ENCODE data around the gene INKA2. TPM values are rescaled to one million over a fixed set of nuclear protein-coding genes. Genes with fewer than 3 reads are reported as not detected.

INKA2 gene
- polyA plus RNA-seq, 6 donors from 2014 or later, result 0.28 to 0.86 (median 0.40) TPM; not detected in 1

DNA sequence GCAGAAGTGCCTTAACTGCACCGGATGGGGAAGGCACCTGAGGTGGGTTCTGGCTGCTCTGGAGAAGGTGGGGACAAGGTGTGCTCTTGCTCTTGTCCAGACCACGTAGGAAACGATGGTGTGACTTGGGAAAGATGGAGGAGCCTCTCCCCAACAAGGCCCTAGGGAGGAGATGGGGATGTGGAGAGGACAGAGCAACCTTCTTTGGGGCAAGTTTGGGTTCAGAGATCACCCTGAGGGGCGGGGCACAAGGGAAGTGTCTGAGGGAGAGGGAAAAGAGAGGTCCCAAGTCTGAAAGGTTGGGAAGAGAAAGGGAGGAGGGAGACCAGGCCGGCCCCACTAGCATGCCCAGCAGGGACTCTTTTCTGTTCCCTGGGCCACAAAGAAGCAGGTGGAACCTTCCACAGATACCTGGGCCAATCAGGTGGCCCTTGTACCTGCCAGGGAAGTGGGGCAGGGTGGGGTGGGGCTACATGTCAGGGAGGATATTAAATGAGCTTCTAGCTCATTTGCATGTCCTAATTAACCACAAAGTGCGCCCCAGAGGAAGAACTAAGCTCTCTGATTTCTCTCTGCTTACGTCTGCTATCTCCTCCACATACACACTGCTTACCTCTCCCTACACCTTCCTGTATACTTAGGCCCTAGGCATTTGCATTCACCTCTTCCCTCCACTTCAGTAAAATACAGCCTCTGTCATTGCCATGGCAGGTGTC lies 15.9 kb downstream of the INKA2 start:
- Mint-ChIP-seq H3K4me1 (peaks cover 21 to 36% (median 24%) of the 10 kb centered on the region in 3 donors), H3K36me3 (no peaks in the 10 kb centered on the region), H3K27me3 (no peaks in the 10 kb centered on the region), H3K9me3 (no peaks in the 10 kb centered on the region), H3K4me3 (no peak overlapping the region), H3K27ac (peak overlapping the region; percentile 67 to 94 (median 90))
- ATAC-seq (ENCODE audit: low read depth in 2 of 2) (peak; percentile 92 to 96), DNase-seq (peak; percentile 47)

DNA sequence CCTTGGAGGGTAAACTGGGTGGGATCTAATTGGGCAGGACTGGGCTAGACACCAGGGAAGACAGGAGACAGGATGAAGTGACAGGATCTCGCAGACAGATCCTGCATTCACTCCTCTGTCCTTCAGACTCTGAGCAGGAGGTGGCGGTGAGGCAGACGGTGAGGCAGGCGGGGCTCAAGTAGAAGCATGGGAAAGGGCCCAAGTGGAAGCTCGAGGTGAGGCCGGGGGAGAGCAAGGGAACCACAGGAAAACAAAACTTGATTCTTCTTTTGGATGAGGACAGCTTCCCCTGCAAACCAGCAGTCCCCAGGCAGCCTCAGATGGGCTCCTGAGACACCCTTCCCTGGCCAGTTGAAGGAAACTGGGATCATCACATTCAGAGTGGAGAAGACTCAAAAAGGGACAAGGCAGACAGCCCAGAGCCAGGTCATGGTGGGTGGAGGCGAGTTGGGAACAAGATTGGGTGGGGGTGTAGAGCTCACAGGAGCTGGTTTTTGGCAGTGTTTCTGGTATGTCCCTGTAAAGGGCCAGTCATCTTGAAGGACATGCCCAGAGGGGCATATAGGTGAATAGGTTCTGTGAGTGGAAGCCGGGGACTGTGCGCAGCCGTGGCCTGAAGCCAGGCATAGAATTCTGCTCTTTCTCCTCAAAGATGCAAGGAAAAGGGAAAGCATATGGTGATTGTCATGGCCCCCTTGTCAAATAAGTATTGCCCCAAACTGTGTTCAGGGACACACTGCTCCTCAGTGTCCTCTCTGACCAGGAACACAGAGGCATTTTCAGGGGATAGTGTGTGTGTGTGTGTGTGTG lies 18.0 kb downstream of the INKA2 start:
- DNase-seq, result no peak
- H3K9me3 Mint-ChIP-seq, result no peaks in the 10 kb centered on the region
- peaks cover 21 to 36% (median 24%) of the 10 kb centered on the region in 3 donors for H3K4me1 Mint-ChIP-seq
- no peaks in the 10 kb centered on the region for H3K36me3 Mint-ChIP-seq
- no peak for ATAC-seq (ENCODE audit: low read depth in 2 of 2)
- H3K4me3 Mint-ChIP-seq, result peak overlapping the region in 1 of 8 donors; percentile 7
- H3K27me3 Mint-ChIP-seq, result no peaks in the 10 kb centered on the region
- peak overlapping the region; percentile 8 to 94 (median 62) for H3K27ac Mint-ChIP-seq

DNA sequence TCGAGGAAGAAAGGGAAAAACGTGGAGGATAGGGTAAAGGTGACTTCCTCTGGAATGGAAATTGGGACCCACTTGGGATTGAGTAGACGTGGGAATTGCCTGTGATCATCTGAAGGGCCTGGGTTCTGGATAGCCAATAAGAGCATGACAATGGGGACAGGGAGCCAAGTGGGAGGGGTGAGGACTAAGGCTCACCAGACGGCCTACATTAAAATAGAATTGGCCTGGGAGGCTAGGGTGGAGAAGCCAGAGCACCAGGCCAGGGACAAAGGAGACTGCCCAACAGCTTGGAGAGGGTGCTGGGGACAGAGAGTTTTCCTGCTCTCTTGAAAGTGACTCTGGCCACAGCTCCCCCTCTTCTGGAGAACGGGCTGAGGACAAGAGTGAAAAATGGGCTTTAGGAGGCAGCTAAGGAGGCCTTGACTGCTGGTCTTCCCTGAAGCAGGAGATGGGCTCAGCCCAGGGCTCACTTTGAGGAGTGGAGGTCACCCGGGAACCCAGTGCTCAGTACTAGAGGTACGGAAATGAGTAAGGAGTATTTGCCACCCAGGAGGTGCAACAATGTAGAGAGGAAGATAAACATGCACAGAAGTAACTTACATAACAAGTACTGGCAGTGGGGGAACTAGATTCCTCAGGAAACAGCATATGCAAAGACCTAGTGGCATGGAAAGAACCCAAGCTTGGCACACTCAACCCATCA lies 18.8 kb downstream of the INKA2 start:
- DNase-seq (no peak), ATAC-seq (ENCODE audit: low read depth in 2 of 2) (no peak)
- Mint-ChIP-seq H3K27ac (peak overlapping the region; percentile 8 to 82 (median 52)), H3K36me3 (no peaks in the 10 kb centered on the region), H3K4me3 (no peak overlapping the region), H3K9me3 (no peaks in the 10 kb centered on the region), H3K4me1 (peaks cover 21 to 36% (median 24%) of the 10 kb centered on the region in 3 donors), H3K27me3 (no peaks in the 10 kb centered on the region)

DNA sequence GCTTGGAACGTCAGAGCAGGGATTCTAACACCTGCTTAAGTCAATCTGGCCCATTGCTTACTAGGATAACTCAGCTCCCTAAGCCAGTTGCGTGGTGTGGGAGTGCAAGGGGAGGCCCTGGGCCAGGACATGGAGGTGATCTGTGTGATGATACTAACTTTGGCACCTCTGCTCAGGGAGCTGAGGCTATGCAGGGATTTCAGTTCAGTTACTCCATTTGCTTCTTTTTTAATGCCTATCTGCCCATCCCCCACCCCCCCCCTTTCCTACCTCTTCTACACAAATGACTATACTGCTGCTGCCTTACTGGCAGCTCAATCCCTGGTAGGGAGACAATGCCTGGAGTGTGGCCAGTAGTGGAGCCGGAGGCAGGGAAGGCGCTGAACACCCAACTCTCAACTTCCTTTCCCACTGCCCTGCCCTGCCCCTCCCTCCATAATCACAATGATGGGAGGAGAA lies 19.5 kb downstream of the INKA2 start:
- DNase-seq (no peak), ATAC-seq (ENCODE audit: low read depth in 2 of 2) (no peak)
- no peaks in the 10 kb centered on the region for H3K27me3 Mint-ChIP-seq
- no peaks in the 10 kb centered on the region for H3K36me3 Mint-ChIP-seq
- peak overlapping the region in 1 of 8 donors; percentile 31 for H3K4me3 Mint-ChIP-seq
- H3K4me1 Mint-ChIP-seq, result peaks cover 21 to 30% (median 29%) of the 10 kb centered on the region in 3 donors
- H3K9me3 Mint-ChIP-seq, result no peaks in the 10 kb centered on the region
- H3K27ac Mint-ChIP-seq, result peak overlapping the region in 2 of 6 donors; percentile 2 to 48

DNA sequence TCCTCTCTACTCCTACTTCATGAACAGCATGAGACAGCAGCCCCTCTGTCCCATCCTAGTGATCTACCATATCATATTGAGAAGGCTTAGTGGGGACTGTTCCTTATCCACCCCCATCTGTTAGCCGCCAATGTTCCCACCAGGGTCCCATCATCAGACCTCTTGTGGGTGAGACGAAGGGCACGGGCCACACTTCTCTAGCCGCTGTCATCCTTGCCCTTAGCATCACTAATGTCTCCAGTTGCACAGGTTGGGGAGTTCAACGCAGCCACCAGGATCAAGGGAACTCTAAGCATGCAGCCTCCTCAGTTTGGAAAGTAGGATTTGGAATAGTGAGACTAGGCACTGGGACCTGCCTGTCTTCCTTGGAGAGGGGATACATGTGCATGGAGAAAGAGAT lies 20.1 kb downstream of the INKA2 start:
- no peaks in the 10 kb centered on the region for H3K36me3 Mint-ChIP-seq
- H3K4me1 Mint-ChIP-seq, result peaks cover 19 to 27% (median 25%) of the 10 kb centered on the region in 3 donors
- H3K4me3 Mint-ChIP-seq, result peak overlapping the region in 1 of 8 donors; percentile 12
- H3K27me3 Mint-ChIP-seq, result no peaks in the 10 kb centered on the region
- no peak for DNase-seq
- ATAC-seq (ENCODE audit: low read depth in 2 of 2), result no peak
- H3K27ac Mint-ChIP-seq, result peak overlapping the region in 3 of 6 donors; percentile 40 to 91 (median 90)
- no peaks in the 10 kb centered on the region for H3K9me3 Mint-ChIP-seq

DNA sequence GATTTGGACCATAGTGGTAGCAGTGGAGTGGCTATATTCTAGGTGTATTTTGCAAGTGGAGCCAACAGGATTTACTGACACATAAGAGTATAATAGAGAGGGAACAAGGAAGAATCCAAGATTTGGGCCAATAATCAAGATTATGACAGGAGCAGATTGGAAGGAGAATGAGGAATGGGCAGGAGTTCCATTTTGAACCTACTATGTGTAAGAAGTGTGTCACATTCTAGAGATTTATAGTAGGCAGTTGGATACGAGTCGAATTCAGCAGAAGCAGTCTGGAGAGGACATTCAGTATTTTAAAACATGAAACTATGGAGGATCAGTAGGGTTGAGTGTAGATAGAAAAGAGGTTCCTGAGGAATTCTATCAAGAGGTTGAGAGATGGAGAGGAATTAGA lies 21.7 kb downstream of the INKA2 start:
- Mint-ChIP-seq H3K4me1 (peaks cover 5 to 13% (median 9%) of the 10 kb centered on the region in 3 donors), H3K4me3 (no peak overlapping the region), H3K9me3 (no peaks in the 10 kb centered on the region), H3K27me3 (no peaks in the 10 kb centered on the region), H3K27ac (peak overlapping the region in 3 of 6 donors; percentile 0 to 80 (median 75)), H3K36me3 (no peaks in the 10 kb centered on the region)
- no peak for ATAC-seq (ENCODE audit: low read depth in 2 of 2)
- no peak for DNase-seq

DNA sequence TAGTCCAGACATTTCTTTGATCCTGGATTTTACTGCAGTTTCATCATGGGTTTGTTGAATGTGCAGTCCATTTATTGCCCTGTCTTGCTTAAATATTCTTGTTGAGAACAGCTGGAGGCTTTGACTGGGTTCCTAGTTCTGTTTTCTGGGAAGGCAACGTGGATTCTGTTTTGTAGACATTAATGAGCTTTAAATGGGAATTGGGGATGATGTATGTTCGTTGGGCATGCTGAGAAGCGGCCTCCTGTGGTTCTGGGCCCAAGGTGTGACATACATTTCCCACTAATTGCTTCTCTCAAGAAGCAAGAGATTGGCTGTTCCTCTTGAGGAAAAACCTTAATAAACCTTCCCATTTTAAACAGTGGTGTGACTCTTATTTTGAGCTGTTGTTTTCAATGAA lies 22.9 kb downstream of the INKA2 start:
- Mint-ChIP-seq H3K27ac (peak overlapping the region in 3 of 6 donors; percentile 27 to 73 (median 67)), H3K36me3 (no peaks in the 10 kb centered on the region), H3K4me3 (no peak overlapping the region)

DNA sequence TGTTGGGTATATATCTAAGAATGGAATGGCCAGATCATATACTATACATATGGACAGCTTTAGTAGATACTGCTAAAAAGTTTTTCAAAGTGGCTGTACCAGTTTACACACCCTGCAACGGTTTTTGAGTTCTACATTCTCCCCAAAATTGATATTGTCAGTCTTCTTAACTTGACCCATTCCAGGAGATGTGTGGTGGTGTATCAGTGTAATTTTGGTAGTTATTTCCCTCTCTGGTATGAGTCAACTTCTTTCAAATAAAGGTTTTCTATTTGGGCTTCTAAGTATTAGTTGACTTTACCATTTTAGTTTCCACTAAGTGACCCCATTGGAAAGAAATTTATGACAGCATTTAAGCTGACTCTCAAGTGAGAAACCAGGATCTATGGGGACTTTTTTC lies 29.2 kb downstream of the INKA2 start:
- peak overlapping the region in 4 of 6 donors; percentile 11 to 77 (median 38) for H3K27ac Mint-ChIP-seq
- no peaks in the 10 kb centered on the region for H3K27me3 Mint-ChIP-seq
- peaks cover 7 to 17% of the 10 kb centered on the region in 2 donors for H3K36me3 Mint-ChIP-seq
- DNase-seq (no peak), ATAC-seq (ENCODE audit: low read depth in 2 of 2) (no peak)
- no peaks in the 10 kb centered on the region for H3K9me3 Mint-ChIP-seq
- peaks cover 0 to 3% (median 0%) of the 10 kb centered on the region in 3 donors for H3K4me1 Mint-ChIP-seq
- H3K4me3 Mint-ChIP-seq, result no peak overlapping the region

More for the DNA sequence above, 22.9 kb downstream of the INKA2 start:
- no peaks in the 10 kb centered on the region for H3K9me3 Mint-ChIP-seq
- H3K4me1 Mint-ChIP-seq, result peaks cover 0 to 6% (median 6%) of the 10 kb centered on the region in 3 donors
- H3K27me3 Mint-ChIP-seq, result no peaks in the 10 kb centered on the region
- no peak for DNase-seq
- no peak for ATAC-seq (ENCODE audit: low read depth in 2 of 2)

DNA sequence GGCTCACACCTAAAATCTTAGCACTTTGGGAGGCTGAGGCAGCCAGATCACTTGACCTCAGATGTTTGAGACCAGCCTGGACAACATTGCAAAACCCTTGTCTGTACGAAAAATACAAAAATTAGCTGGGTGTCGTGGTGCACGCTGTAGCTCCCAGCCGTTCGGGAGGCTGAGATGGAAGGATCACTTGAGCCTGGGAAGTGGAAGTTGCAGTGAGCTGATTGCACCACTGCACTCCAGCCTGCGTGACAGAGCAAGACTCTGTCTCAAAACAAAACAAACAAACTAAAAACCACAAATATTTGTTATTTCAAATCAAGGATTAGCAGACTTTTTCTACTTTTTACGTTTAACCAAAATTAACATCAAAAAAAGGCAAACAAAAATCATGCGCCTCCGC lies 31.3 kb downstream of the INKA2 start:
- Mint-ChIP-seq H3K27ac (peak overlapping the region in 4 of 6 donors; percentile 54 to 90 (median 62)), H3K9me3 (no peaks in the 10 kb centered on the region), H3K4me3 (no peak overlapping the region), H3K4me1 (no peaks in the 10 kb centered on the region), H3K36me3 (peaks cover 7 to 24% of the 10 kb centered on the region in 2 donors), H3K27me3 (no peaks in the 10 kb centered on the region)
- DNase-seq, result no peak
- no peak for ATAC-seq (ENCODE audit: low read depth in 2 of 2)

DNA sequence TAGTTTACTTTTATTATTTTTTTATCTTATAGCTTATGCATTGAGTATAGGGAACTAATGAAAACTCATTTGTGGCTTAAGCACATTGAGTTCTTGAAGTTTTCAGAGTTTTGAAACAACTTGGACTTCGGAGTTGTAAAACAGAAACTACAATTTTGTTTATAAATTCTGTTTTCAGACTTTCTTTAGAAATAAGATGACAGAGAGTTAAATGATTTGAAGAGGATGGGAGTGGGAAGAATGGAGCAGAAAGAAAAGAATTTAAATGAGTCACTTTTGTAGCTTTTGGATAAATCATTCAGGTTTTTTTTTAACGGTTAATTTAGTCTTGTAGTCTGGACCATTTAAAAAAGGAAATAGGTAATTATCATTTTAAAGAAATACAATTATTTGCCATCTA lies 32.3 kb downstream of the INKA2 start:
- Mint-ChIP-seq H3K36me3 (peaks cover 7 to 24% of the 10 kb centered on the region in 2 donors), H3K9me3 (no peaks in the 10 kb centered on the region), H3K4me1 (no peaks in the 10 kb centered on the region), H3K27ac (peak overlapping the region in 3 of 6 donors; percentile 54 to 94 (median 54)), H3K27me3 (no peaks in the 10 kb centered on the region), H3K4me3 (no peak overlapping the region)
- ATAC-seq (ENCODE audit: low read depth in 2 of 2), result no peak
- DNase-seq, result no peak

DNA sequence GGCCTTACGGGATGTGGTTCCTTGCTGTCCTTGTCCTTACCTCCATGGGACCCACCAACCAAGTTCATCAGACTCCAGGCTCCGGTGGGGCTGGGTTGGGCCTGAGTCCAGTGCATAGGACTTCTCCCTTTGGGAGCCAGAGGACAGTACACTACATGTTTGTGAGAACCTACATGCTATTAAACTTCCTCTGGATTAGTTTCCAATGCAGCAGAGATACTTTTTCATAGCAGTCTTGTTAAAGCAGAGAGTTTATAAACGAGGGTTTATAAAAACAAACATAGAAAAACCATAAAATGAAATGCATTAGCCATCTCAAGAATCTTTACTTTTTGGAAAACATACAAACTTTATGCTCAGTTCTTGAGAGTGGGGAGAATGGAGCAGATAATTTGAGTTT lies 33.4 kb downstream of the INKA2 start:
- peak overlapping the region in 2 of 6 donors; percentile 53 to 59 for H3K27ac Mint-ChIP-seq

DNA sequence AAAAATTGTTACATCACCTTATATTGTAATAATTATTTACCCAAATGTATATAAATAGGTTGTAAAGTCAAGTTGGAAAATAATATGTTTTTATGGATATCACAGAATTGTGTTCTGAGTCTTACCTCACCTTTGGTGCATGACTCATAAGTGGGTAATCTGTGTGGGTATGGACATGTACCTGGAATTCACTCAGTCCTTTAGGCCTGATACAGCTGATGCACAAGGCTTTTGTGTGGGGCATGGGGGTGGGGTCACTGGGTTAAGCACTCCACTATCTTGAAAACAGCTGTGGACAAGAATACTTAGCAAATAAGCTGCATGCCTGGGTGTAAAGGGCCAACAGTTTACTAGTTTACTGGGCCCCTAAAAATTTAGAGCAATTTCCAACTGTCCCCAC lies 34.4 kb downstream of the INKA2 start:
- Mint-ChIP-seq H3K9me3 (no peaks in the 10 kb centered on the region), H3K27me3 (no peaks in the 10 kb centered on the region), H3K4me3 (no peak overlapping the region), H3K36me3 (peaks cover 19 to 33% of the 10 kb centered on the region in 2 donors), H3K4me1 (peaks cover 2 to 6% (median 4%) of the 10 kb centered on the region in 3 donors), H3K27ac (peak overlapping the region in 1 of 6 donors; percentile 19)
- no peak for ATAC-seq (ENCODE audit: low read depth in 2 of 2)
- DNase-seq, result no peak

More for the DNA sequence above, 33.4 kb downstream of the INKA2 start:
- ATAC-seq (ENCODE audit: low read depth in 2 of 2) (no peak), DNase-seq (no peak)
- no peak overlapping the region for H3K4me3 Mint-ChIP-seq
- H3K36me3 Mint-ChIP-seq, result peaks cover 16 to 31% of the 10 kb centered on the region in 2 donors
- no peaks in the 10 kb centered on the region for H3K9me3 Mint-ChIP-seq
- H3K27me3 Mint-ChIP-seq, result no peaks in the 10 kb centered on the region
- H3K4me1 Mint-ChIP-seq, result peaks cover 0 to 2% (median 0%) of the 10 kb centered on the region in 3 donors

DNA sequence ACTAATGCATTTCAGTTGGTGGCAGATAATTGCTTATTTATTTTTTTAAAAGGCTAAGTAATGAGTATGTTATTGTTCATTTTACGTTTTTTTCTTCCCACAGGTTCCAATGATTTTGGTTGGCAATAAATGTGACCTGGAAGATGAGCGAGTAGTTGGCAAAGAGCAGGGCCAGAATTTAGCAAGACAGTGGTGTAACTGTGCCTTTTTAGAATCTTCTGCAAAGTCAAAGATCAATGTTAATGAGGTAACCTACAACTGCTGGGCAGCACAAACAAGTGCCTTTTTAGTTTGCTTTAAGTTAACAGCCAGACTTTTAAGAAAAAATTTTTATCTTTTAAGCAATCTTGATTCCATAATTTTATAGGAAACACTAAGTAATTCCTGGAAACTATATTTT lies 35.0 kb downstream of the INKA2 start:
- Mint-ChIP-seq H3K4me1 (peaks cover 7 to 10% (median 9%) of the 10 kb centered on the region in 3 donors), H3K27ac (peak overlapping the region in 2 of 6 donors; percentile 17 to 76), H3K27me3 (no peaks in the 10 kb centered on the region), H3K36me3 (peaks cover 14 to 28% of the 10 kb centered on the region in 2 donors), H3K9me3 (no peaks in the 10 kb centered on the region), H3K4me3 (no peak overlapping the region)
- ATAC-seq (ENCODE audit: low read depth in 2 of 2) (no peak), DNase-seq (no peak)

Data from naive B cell (primary cell).